HG03039 (cell line): Measurements from ENCODE around the gene AOAH.
"Not testable (repeated sequence)": the region's sequence is repeated elsewhere in the genome, so short reads cannot be mapped to it uniquely, and the experiment has no call there.

Experiments
- ATAC-seq: cut with Tn5 transposase; IDR thresholded peaks from one replicate; pipeline ENCODE4 v1.9.1; 2021; ENCODE audit warnings: mild to moderate bottlenecking, moderate library complexity; ENCODE audit not compliant: unreplicated experiment

The AOAH gene

DNA sequence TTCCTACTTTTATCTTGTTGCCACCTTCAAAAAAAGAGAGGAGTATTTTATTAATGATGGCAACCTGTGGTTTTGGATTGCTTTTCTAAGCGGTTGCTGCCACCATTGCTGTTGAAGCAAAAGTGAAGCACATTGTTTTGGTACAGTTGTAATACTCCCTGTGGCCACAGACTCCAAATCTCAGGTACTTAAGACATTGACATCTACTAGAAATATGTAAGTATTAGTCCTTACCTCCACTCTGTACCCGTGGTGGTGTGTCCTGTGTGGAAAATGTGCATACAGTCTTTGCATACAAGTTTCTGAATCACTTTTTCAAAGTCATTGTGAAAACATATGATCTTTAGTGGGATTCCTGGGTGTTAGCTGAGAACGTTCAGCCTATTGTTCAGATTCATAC is 248.9 kb downstream of the AOAH start:
- ATAC-seq = no peak

DNA sequence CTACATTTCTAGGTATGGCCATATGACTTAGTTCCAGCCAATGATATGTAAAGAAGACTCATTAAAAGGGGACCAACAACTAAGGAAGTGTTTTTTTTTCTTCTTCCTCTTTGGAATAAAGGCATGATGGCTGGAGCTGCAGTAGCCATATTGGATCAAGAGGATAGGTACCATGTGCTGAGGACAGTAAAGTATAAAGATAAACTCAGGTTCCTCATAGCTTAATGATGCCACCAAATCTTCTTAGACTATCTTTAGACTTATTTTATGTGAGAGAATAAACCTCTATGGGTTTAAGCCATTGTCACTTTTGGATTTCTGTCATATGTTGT is 249.3 kb downstream of the AOAH start:
- ATAC-seq = no peak

DNA sequence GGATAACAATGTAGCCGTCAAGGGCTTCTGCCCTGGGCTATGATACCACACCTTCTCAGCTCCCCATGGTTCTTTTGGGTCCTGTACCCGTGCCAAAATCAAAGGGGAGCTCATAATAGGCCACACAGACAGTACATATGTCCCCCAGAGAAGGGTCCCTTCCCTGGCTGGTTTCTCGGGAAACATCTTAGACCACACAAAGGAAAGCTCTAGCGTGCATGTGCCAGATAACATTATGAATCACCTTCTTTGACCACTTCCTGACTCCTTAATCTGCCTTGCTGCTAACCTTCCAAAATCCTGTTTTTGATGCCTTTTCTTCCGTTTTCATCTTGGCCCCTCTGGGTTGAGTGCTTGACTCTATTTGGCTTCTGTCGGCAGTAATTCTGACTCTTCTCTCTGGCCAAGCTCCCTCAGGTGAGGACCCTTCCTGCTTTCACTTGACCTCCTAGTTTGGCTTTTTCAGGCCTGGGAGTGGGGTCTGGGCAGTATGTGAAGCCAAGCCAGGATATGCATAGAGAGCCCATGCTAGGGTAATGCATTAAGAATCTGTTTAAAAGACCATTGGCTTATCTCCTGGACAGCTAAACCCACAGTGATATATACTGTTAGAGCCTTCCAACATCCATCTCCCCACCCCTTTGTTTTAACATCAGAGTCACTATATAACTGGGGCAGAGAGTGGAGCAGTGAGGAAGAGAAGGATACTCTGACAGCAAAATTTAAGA is 249.8 kb downstream of the AOAH start:
- no peak for ATAC-seq

DNA sequence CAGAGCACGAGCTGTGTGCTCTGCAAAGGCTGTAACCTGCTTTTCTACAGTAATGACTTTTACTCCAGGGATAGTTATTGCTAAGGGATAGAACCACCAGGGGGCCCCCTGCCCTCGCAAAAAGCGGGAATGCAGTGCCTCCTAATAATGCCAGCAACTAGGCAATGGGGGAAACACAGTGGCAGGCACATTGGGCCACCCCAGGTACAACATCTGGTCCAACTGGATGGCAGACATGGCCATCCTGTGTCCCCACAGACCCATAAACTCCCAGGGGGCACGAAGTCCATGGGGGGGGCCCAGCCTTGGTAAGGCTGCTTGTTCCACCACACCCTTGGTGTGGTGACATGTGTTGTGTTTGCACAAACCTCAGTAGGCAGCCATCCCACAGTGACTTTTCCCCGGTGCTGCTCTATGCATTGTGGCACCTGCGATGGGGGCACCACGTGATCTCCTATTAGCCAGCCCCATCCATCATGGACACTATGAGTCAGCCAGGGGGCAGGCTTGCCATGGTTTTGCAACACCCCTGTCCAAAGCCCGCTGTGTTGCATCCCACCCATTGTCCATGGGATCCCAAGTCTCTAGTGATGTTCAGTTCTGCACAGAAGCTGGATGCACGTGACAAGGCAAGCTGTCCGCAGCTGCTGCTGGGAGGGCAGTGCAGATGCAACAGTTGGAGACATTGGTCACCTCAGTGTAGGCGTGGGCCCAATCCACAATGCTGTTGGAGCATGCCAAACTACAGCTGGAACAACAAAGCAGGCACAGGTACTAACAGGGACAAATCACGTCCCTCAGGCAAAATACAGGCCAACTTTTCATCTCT is 250.6 kb downstream of the AOAH start:
- no peak for ATAC-seq

DNA sequence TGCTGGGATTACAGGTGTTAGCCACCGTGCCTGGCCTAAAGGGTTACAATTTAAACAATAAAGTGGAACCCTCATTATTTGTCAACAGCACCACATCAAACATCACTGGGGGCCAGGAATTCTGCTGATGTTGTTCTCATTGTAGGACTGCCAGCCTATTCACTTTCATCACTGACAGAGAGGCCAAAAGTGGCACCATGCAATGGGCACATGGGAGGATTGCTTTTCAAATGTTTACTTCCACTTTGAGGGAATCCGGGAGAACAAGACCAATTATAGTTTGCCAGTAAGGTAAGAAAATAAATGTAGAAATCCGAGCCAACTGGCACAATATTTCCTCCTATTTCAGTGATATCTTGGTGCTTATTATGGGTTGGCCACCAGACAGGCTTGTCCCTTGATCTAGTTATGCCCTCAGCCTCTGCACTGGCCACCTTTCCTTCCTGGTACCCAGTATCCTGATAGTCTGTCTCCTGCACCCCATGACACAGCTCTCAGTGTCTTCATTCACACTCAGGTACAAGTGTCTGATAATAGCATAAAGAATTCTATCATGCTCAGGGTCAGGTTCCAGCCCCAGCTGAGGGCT is 252.1 kb downstream of the AOAH start:
- no peak for ATAC-seq

DNA sequence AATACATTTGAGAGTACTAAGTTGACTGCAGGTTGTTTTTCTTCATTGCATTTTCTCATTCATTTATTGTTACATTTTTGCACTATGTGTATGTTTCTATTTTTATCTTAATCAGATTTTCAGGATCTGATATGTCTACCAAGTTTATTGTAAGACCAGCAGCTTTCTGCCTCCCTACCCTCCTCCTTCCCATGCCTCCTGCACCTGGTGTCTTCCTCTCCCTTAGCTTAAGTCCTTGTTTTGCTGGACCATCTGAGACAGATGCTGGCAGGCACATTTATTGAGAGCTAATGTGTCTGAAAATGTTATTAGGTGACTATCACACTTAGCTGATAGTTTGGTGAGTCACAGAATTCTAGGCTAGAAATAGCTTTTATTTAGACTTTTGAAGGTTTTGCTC is 255.1 kb downstream of the AOAH start:
- ATAC-seq = no peak

DNA sequence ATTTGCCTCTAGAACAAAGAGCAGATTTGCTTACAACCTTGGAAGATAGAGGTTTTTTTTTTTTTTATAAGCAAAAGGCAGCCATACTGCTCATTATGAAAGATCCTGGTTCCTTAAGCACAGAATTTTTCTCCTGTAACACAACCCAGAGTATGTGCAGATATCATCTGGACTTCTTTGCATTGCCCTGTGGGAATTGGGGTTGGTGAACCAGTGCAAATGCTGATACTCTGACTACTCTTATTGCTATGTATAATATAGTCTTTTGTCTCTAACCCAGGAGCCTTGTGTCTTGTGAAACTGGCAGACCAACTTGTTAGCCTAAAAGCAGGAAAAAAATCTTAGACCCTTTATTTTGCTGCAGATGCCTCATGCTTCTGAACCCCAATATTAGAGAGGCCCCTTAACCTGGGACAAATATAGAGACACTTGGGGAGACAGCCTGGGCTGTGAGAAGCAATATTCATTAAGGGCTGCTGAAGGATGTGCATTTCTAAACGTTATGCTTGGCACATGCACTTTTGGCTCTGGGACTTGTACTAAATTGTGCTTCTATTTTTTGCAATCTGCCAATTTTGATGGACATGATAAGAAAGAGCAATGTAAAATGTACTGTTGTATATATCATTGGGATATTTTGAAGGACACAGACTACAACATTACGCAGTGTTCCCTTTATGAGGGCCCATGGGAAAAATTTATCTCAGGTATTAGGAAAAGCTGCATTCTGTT is 255.8 kb downstream of the AOAH start:
- ATAC-seq = no peak

DNA sequence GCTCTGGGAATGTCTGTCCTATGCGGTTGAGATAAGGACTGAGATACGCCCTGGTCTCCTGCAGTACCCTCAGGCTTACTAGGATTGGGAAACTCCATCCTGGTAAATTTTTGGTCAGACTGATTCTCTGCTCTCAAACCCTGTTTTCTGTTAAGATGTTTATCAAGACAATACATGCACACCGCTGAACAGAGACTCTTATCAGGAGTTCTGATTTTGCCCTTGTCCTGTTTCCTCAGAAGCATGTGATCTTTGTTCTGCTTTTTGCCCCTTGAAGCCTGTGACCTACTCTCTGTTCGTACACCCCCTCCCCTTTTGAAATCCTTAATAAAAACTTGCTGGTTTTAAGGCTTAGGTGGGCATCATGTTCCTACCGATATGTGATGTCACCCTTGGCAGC is 258.3 kb downstream of the AOAH start:
- ATAC-seq = not testable (repeated sequence)

DNA sequence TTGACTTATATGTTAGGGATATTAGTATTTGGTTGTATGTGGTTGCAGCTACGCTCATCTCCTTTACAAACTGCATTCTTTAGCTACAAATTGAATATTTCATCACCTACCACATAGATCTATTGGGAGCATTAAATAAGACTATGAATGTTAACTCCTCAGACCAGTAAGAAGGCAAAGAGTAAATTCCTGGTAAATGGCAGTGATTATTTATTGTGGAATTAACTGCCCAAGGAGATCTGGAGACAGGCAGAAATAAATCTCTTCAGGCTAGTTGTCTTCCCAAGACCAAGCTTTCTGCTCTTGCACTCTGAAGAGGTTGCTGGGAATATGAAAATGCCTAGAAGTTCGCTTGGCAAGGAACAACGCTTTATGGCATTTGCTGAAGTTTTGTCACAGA is 260.0 kb downstream of the AOAH start:
- ATAC-seq = no peak
